ENCODE results near the gene PGAM5. TPM values are rescaled to one million over a fixed set of nuclear protein-coding genes. Genes with fewer than 3 reads are reported as not detected.

Gene PGAM5
- total and polyA plus RNA-seq, 2 of the 13 experiments (the other 11 are each of a cell fraction or from before 2014, with no cell fraction given): 18.0 to 77.9 TPM

DNA sequence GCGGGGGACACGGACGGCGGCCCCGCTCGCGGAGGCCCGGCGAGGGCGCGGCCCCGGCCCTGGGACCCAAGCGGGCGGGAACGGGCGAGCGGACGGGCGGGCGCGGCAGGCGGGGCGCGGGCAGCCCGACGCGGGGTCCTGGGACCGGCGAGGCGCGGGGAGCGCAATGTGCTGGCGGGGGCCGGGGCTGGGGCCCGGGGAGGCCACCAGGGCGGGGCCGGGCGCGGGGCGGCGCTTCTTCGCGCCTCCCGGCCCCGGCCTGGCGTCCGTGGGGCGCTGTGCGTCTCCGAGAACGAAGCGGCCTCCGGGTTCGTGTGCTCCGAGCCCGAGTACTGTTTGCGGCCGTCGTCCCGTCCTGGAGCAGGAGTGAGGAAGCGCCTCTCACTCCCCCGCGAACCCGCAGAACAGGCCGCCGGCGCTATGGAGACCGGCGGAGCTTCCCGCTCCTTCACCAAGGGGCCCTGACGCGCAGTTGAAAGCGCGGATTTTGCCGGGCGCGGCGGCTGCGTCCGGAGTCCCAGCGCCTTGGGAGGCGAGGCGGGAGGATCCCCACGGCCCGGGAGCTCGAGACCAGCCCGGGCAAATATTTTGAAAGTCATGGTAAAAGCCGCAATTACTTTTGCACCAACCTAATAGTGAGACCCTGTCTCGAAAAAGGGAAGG is 51.4 kb downstream of the PGAM5 start (continued):
- TF ChIP-seq MAZ (IDR thresholded peaks at IDR 0.05; ENCODE audit: borderline replicate concordance, low read depth, low read length) (peak; percentile 54; the same call in 1 of the 2 replicates), MAZ (CRISPR knock-in tag; IDR thresholded peaks at IDR 0.05; ENCODE audit: low read depth) (no peak), RCOR2 (CRISPR knock-in tag; IDR thresholded peaks at IDR 0.05) (no peak), ZNF737 (CRISPR knock-in tag; IDR thresholded peaks at IDR 0.05; ENCODE audit: borderline replicate concordance) (no peak), NFKB2 (CRISPR knock-in tag; IDR thresholded peaks at IDR 0.05; ENCODE audit: borderline replicate concordance) (peak; percentile 61; the same call in 1 of the 2 replicates), MBNL3 (CRISPR knock-in tag; conservative IDR thresholded peaks at IDR 0.05) (no peak), HOXA3 (CRISPR knock-in tag; IDR thresholded peaks at IDR 0.05) (0 out of 2 replicates have a peak, but pooled peaks have one; percentile 29), ZNF124 (CRISPR knock-in tag; IDR thresholded peaks at IDR 0.05) (no peak), RARA (CRISPR knock-in tag; IDR thresholded peaks at IDR 0.05) (no peak), PCBP1 (IDR thresholded peaks at IDR 0.05; ENCODE audit: borderline replicate concordance, low read depth, low read length) (no peak), CEBPG (CRISPR knock-in tag; IDR thresholded peaks at IDR 0.05) (no peak), ZNF354B (CRISPR knock-in tag; IDR thresholded peaks at IDR 0.05) (no peak), FIP1L1 (IDR thresholded peaks at IDR 0.05; ENCODE audit: borderline replicate concordance, insufficient read depth, low read depth, low read length) (no peak), NRL (CRISPR knock-in tag; IDR thresholded peaks at IDR 0.05; ENCODE audit: borderline replicate concordance) (0 out of 2 replicates have a peak, but pooled peaks have one; percentile 70), NCOR1 (IDR thresholded peaks at IDR 0.05; ENCODE audit: borderline replicate concordance, low read length) (no peak), ZNF460 (CRISPR knock-in tag; IDR thresholded peaks at IDR 0.05; ENCODE audit: borderline replicate concordance) (no peak), IKZF4 (CRISPR knock-in tag; IDR thresholded peaks at IDR 0.05; ENCODE audit: borderline replicate concordance, low read depth, not compliant biosample characterization) (peak; percentile 55), EHMT2 (IDR thresholded peaks at IDR 0.05; ENCODE audit: borderline replicate concordance, low read depth, low read length) (no peak), RXRB (CRISPR knock-in tag; IDR thresholded peaks at IDR 0.05; ENCODE audit: borderline replicate concordance) (0 out of 2 replicates have a peak, but pooled peaks have one; percentile 32)
- TF ChIP-seq, protein P1, sequence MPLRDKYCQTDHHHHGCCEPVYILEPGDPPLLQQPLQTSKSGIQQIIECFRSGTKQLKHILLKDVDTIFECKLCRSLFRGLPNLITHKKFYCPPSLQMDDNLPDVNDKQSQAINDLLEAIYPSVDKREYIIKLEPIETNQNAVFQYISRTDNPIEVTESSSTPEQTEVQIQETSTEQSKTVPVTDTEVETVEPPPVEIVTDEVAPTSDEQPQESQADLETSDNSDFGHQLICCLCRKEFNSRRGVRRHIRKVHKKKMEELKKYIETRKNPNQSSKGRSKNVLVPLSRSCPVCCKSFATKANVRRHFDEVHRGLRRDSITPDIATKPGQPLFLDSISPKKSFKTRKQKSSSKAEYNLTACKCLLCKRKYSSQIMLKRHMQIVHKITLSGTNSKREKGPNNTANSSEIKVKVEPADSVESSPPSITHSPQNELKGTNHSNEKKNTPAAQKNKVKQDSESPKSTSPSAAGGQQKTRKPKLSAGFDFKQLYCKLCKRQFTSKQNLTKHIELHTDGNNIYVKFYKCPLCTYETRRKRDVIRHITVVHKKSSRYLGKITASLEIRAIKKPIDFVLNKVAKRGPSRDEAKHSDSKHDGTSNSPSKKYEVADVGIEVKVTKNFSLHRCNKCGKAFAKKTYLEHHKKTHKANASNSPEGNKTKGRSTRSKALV (CRISPR knock-in tag; IDR thresholded peaks at IDR 0.05): peak; percentile 85
- TF ChIP-seq, protein P2, sequence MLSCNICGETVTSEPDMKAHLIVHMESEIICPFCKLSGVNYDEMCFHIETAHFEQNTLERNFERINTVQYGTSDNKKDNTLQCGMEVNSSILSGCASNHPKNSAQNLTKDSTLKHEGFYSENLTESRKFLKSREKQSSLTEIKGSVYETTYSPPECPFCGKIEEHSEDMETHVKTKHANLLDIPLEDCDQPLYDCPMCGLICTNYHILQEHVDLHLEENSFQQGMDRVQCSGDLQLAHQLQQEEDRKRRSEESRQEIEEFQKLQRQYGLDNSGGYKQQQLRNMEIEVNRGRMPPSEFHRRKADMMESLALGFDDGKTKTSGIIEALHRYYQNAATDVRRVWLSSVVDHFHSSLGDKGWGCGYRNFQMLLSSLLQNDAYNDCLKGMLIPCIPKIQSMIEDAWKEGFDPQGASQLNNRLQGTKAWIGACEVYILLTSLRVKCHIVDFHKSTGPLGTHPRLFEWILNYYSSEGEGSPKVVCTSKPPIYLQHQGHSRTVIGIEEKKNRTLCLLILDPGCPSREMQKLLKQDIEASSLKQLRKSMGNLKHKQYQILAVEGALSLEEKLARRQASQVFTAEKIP (CRISPR knock-in tag; IDR thresholded peaks at IDR 0.05; ENCODE audit: borderline replicate concordance): no peak
- TF ChIP-seq, protein P3, sequence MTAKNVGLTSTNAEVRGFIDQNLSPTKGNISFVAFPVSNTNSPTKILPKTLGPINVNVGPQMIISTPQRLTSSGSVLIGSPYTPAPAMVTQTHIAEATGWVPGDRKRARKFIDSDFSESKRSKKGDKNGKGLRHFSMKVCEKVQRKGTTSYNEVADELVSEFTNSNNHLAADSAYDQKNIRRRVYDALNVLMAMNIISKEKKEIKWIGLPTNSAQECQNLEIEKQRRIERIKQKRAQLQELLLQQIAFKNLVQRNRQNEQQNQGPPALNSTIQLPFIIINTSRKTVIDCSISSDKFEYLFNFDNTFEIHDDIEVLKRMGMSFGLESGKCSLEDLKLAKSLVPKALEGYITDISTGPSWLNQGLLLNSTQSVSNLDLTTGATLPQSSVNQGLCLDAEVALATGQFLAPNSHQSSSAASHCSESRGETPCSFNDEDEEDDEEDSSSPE (CRISPR knock-in tag; IDR thresholded peaks at IDR 0.05): peak; percentile 81
- TF ChIP-seq, protein P4, sequence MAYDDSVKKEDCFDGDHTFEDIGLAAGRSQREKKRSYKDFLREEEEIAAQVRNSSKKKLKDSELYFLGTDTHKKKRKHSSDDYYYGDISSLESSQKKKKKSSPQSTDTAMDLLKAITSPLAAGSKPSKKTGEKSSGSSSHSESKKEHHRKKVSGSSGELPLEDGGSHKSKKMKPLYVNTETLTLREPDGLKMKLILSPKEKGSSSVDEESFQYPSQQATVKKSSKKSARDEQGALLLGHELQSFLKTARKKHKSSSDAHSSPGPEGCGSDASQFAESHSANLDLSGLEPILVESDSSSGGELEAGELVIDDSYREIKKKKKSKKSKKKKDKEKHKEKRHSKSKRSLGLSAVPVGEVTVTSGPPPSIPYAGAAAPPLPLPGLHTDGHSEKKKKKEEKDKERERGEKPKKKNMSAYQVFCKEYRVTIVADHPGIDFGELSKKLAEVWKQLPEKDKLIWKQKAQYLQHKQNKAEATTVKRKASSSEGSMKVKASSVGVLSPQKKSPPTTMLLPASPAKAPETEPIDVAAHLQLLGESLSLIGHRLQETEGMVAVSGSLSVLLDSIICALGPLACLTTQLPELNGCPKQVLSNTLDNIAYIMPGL (CRISPR knock-in tag; IDR thresholded peaks at IDR 0.05; ENCODE audit: borderline replicate concordance in 1 of 2, low read depth in 1 of 2): peak; percentile 44 to 53; a peak in 1 of 4 replicates
